ENCODE data around the gene SPATA21.

SPATA21 gene

GRCh38 chr1:16405441-16405840 is 31.8 kb downstream of the SPATA21 start:
- TF ChIP-seq CTCF (IDR thresholded peaks at IDR 0.05; ENCODE audit: low read depth, low read length): no peak
- no peak for DNase-seq (ENCODE audit: extremely low read depth, low read depth)

GRCh38 chr1:16402742-16403141 is 34.5 kb downstream of the SPATA21 start:
- no peak for DNase-seq (ENCODE audit: extremely low read depth, low read depth)
- no peak for TF ChIP-seq CTCF (IDR thresholded peaks at IDR 0.05; ENCODE audit: low read depth, low read length)

GRCh38 chr1:16398371-16398953 is 38.8 kb downstream of the SPATA21 start:
- DNase-seq (ENCODE audit: extremely low read depth, low read depth): no peak
- TF ChIP-seq CTCF (IDR thresholded peaks at IDR 0.05; ENCODE audit: low read depth, low read length): no peak

- no peak for TF ChIP-seq CTCF (IDR thresholded peaks at IDR 0.05; ENCODE audit: low read depth, low read length)
- DNase-seq (ENCODE audit: extremely low read depth, low read depth): no peak
Observed at GRCh38 chr1:16397120-16397519, 40.1 kb downstream of the SPATA21 start.

GRCh38 chr1:16396591-16396990 is 40.6 kb downstream of the SPATA21 start:
- no peak for TF ChIP-seq CTCF (IDR thresholded peaks at IDR 0.05; ENCODE audit: low read depth, low read length)
- DNase-seq (ENCODE audit: extremely low read depth, low read depth): no peak

- no peak for DNase-seq (ENCODE audit: extremely low read depth, low read depth)
- TF ChIP-seq CTCF (IDR thresholded peaks at IDR 0.05; ENCODE audit: low read depth, low read length): no peak
Observed at GRCh38 chr1:16394977-16395376, 42.2 kb downstream of the SPATA21 start.

- no peak for TF ChIP-seq CTCF (IDR thresholded peaks at IDR 0.05; ENCODE audit: low read depth, low read length)
- DNase-seq (ENCODE audit: extremely low read depth, low read depth): no peak
Observed at GRCh38 chr1:16393570-16394521, 43.4 kb downstream of the SPATA21 start.

All from AG09319 (cell line).